DND-41 (cell line): ENCODE measurements around the gene FOXL1.
A peak's percentile ranks its signal among the peaks of the same experiment; 100 is the strongest.

Experiments
- ATAC-seq: fragments of 200-7000 bp; cut with Tn5 transposase; 3 replicates; pipeline ENCODE4 v1.9.1; 2021; ENCODE audit warnings: low read depth; ENCODE audit not compliant: insufficient read depth
- DNase-seq: peaks from one replicate; pipeline ENCODE4 v3.0.0-alpha.2; 2020
- H2AFZ ChIP-seq: 2 replicates; pipeline ENCODE4 v1.6.0; 2012; ENCODE audit warnings: low read depth, low read length
- H3K27ac ChIP-seq: 2 replicates; pipeline ENCODE4 v1.5.1; 2012; ENCODE audit warnings: low read length, inconsistent platforms
- H3K27me3 ChIP-seq: fragments of 200-600 bp; sonication (generic); 2 replicates; pipeline ENCODE4 v1.6.0; 2012; ENCODE audit warnings: low read length, mild to moderate bottlenecking, inconsistent platforms; ENCODE audit not compliant: insufficient read depth, poor library complexity
- H3K36me3 ChIP-seq: 2 replicates; pipeline ENCODE4 v1.5.1; 2012; ENCODE audit warnings: low read length, inconsistent platforms; ENCODE audit not compliant: insufficient read depth
- H3K4me1 ChIP-seq: 2 replicates; pipeline ENCODE4 v1.5.1; 2012; ENCODE audit warnings: mild to moderate bottlenecking, low read length; ENCODE audit not compliant: insufficient read depth
- H3K4me2 ChIP-seq: 2 replicates; pipeline ENCODE4 v1.6.0; 2012; ENCODE audit warnings: mild to moderate bottlenecking, moderate library complexity, low read length, inconsistent platforms; ENCODE audit not compliant: insufficient read depth
- H3K4me3 ChIP-seq, 2 experiments: fragments of 200-600 bp in 1 of 2; shearing (Covaris generic) in 1 of 2; 2 replicates each; pipeline ENCODE4 v1.5.1; 2012 to 2016; ENCODE audit warnings: inconsistent platforms in 2 of 2, low read length in 2 of 2, mild to moderate bottlenecking in 2 of 2, low read depth in 1 of 2, moderate library complexity in 1 of 2
- H3K79me2 ChIP-seq: 2 replicates; pipeline ENCODE4 v1.6.0; 2012; ENCODE audit warnings: low read length, inconsistent platforms; ENCODE audit not compliant: insufficient read depth
- H3K9ac ChIP-seq: 2 replicates; pipeline ENCODE4 v1.6.0; 2012; ENCODE audit warnings: low read depth, mild to moderate bottlenecking, inconsistent platforms, low read length, moderate library complexity
- H3K9me3 ChIP-seq: 2 replicates; pipeline ENCODE4 v1.5.1; 2012; ENCODE audit warnings: low read length, moderate library complexity, mild to moderate bottlenecking, inconsistent platforms; ENCODE audit not compliant: insufficient read depth, severe bottlenecking
- H4K20me1 ChIP-seq: 2 replicates; pipeline ENCODE4 v1.6.0; 2012; ENCODE audit warnings: low read length; ENCODE audit not compliant: insufficient read depth
- CTCF ChIP-seq: IDR thresholded peaks from 2 replicates; pipeline ENCODE4 v1.5.1; 2012; ENCODE audit warnings: borderline replicate concordance, low read length, moderate library complexity, mild to moderate bottlenecking; ENCODE audit not compliant: poor library complexity, severe bottlenecking; ENCODE audit errors: extremely low read depth
- EZH2 ChIP-seq: IDR thresholded peaks from 3 replicates; pipeline ENCODE4 v1.6.1; 2012; ENCODE audit warnings: borderline replicate concordance, low read depth, mild to moderate bottlenecking, moderate library complexity, low read length, inconsistent platforms; ENCODE audit not compliant: severe bottlenecking

FOXL1 gene

GRCh38 chr16:86550281-86550680 lies 28.1 kb upstream of the FOXL1 start:
- no peak for ATAC-seq
- peaks cover 49% of the 10 kb centered on the region for H3K36me3 ChIP-seq
- DNase-seq: no peak

GRCh38 chr16:86553356-86553755 lies 25.0 kb upstream of the FOXL1 start:
- no peaks in the 10 kb centered on the region for H4K20me1 ChIP-seq
- H3K36me3 ChIP-seq: peaks cover 23% of the 10 kb centered on the region
- H3K4me1 ChIP-seq: peaks cover 29% of the 10 kb centered on the region
- H3K4me3 ChIP-seq: 0 out of 4 replicates have a peak overlapping the region, but pooled peaks of 1 of the 2 experiments have one; percentile 12
- H3K9ac ChIP-seq: no peak overlapping the region
- ATAC-seq (no peak), DNase-seq (no peak)
- TF ChIP-seq CTCF (no peak), EZH2 (no peak)
- peak overlapping the region; percentile 84; the same call in 1 of the 2 replicates for H3K4me2 ChIP-seq
- H3K27me3 ChIP-seq: no peaks in the 10 kb centered on the region
- H3K27ac ChIP-seq: no peak overlapping the region
- no peak overlapping the region for H2AFZ ChIP-seq
- peaks cover 11% of the 10 kb centered on the region for H3K79me2 ChIP-seq
- no peaks in the 10 kb centered on the region for H3K9me3 ChIP-seq

More at GRCh38 chr16:86550281-86550680, 28.1 kb upstream of the FOXL1 start:
- H3K9me3 ChIP-seq: no peaks in the 10 kb centered on the region
- no peak overlapping the region for H3K4me3 ChIP-seq
- peaks cover 11% of the 10 kb centered on the region for H3K79me2 ChIP-seq
- no peak overlapping the region for H3K27ac ChIP-seq
- no peaks in the 10 kb centered on the region for H4K20me1 ChIP-seq
- TF ChIP-seq EZH2 (no peak), CTCF (no peak)
- H3K9ac ChIP-seq: no peak overlapping the region
- no peak overlapping the region for H2AFZ ChIP-seq
- H3K27me3 ChIP-seq: no peaks in the 10 kb centered on the region
- no peak overlapping the region for H3K4me2 ChIP-seq
- peaks cover 20% of the 10 kb centered on the region for H3K4me1 ChIP-seq

GRCh38 chr16:86554599-86554916 lies 23.8 kb upstream of the FOXL1 start:
- ATAC-seq: peak; percentile 8; the same call in 2 of the 3 replicates
- no peak for DNase-seq
- H3K9ac ChIP-seq: peak overlapping the region; percentile 82
- no peaks in the 10 kb centered on the region for H3K9me3 ChIP-seq
- peak overlapping the region; percentile 48 to 84 for H3K4me3 ChIP-seq
- peaks cover 21% of the 10 kb centered on the region for H3K36me3 ChIP-seq
- H3K4me1 ChIP-seq: peaks cover 29% of the 10 kb centered on the region
- peak overlapping the region; percentile 89 for H2AFZ ChIP-seq
- no peaks in the 10 kb centered on the region for H3K27me3 ChIP-seq
- TF ChIP-seq CTCF (no peak), EZH2 (no peak)
- no peaks in the 10 kb centered on the region for H4K20me1 ChIP-seq
- H3K27ac ChIP-seq: peak overlapping the region; percentile 83
- H3K4me2 ChIP-seq: peak overlapping the region; percentile 84
- peaks cover 11% of the 10 kb centered on the region for H3K79me2 ChIP-seq
